RWPE1 (cell line): ENCODE data around the gene SV2C.
"Not testable (repeated sequence)": the region's sequence is repeated elsewhere in the genome, so short reads cannot be mapped to it uniquely, and the experiment has no call there.

Experiments used
- CTCF ChIA-PET: fragments of 350-600 bp; sonication (Branson Sonifier 250); formaldehyde crosslinking; extraction: SDS; loops from one replicate; lab custom pipeline; 2021; lab: Yijun Ruan, JAX
- POLR2A ChIA-PET: fragments of 400-600 bp; formaldehyde crosslinking; extraction: SDS; loops from one replicate; lab custom pipeline; 2020; ENCODE audit warnings: antibody characterized with exemption; ENCODE audit not compliant: low non-redundant PET; lab: Yijun Ruan, JAX
- DNase-seq: peaks from one replicate; pipeline ENCODE4 v3.0.0; 2012; ENCODE audit warnings: low spot score
- H3K27ac ChIP-seq: fragments of 450-650 bp; 2 replicates; pipeline ENCODE4 v1.5.1; 2017
- CTCF ChIP-seq: fragments of 450-650 bp; conservative IDR thresholded peaks from 2 replicates; pipeline ENCODE4 v1.5.1; 2017; ENCODE audit warnings: low read depth, mild to moderate bottlenecking

Gene SV2C

GRCh38 chr5:76334574-76334973 is 251.4 kb downstream of the SV2C start:
- CTCF ChIA-PET: interaction anchor here (0.7 kb wide), 1 partner anchor 617 kb away, joined by 3 read pairs; no protein-coding TSS in a partner anchor
- TF ChIP-seq CTCF: no peak
- POLR2A ChIA-PET: no interaction called here
- DNase-seq: no peak
- H3K27ac ChIP-seq: no peak overlapping the region

GRCh38 chr5:76335451-76335850 is 252.3 kb downstream of the SV2C start:
- CTCF ChIA-PET: interaction anchor here (0.6 kb wide), 1 partner anchor 248 kb away, joined by 5 read pairs; no protein-coding TSS in a partner anchor
- H3K27ac ChIP-seq, DNase-seq, POLR2A ChIA-PET: not testable (repeated sequence)

GRCh38 chr5:76336253-76336809 is 253.1 kb downstream of the SV2C start:
- DNase-seq, H3K27ac ChIP-seq, POLR2A ChIA-PET: not testable (repeated sequence)
- CTCF ChIA-PET: interaction anchor here (0.6 kb wide), 1 partner anchor 247 kb away, joined by 5 read pairs; no protein-coding TSS in a partner anchor

- POLR2A ChIA-PET: no interaction called here
- TF ChIP-seq CTCF: no peak; the same call in 1 of the 2 replicates
- CTCF ChIA-PET: interaction anchor here (0.6 to 1.4 kb wide), 14 partner anchors 9 to 245 kb away, joined by 3 to 8 read pairs (median 4); no protein-coding TSS in a partner anchor
- no peak overlapping the region for H3K27ac ChIP-seq
- DNase-seq: peak; percentile 92
Measured at GRCh38 chr5:76337953-76338451, 254.8 kb downstream of the SV2C start.

- POLR2A ChIA-PET: no interaction called here
- no peak overlapping the region for H3K27ac ChIP-seq
- no peak for DNase-seq
- CTCF ChIA-PET: no interaction called here
- no peak for TF ChIP-seq CTCF
Measured at GRCh38 chr5:76339919-76340318, 256.7 kb downstream of the SV2C start.

GRCh38 chr5:76341651-76342334 is 258.6 kb downstream of the SV2C start:
- no peak for TF ChIP-seq CTCF
- no peak for DNase-seq
- ChIA-PET CTCF (interaction anchor here (0.6 kb wide), 1 partner anchor 526 kb away, joined by 3 read pairs; no protein-coding TSS in a partner anchor), POLR2A (no interaction called here)
- H3K27ac ChIP-seq: no peak overlapping the region

GRCh38 chr5:76342474-76342873 is 259.3 kb downstream of the SV2C start:
- ChIA-PET CTCF (interaction anchor here (0.5 kb wide), 1 partner anchor 625 kb away, joined by 3 read pairs; the partner anchor contains the start of gene POC5), POLR2A (interaction anchor here (0.7 kb wide), 1 partner anchor 16 kb away, joined by 6 read pairs; no protein-coding TSS in a partner anchor)
- no peak for TF ChIP-seq CTCF
- no peak for DNase-seq
- H3K27ac ChIP-seq: no peak overlapping the region
